Stimulated activated CD8-positive, alpha-beta memory T cell treated with anti-CD3 and anti-CD28 coated beads, Interleukin-4, amount 100 ng/mL, for 24 hours (primary cell): ENCODE measurements around the gene SLC22A4.

Experiments used
- DNase-seq: peaks from one replicate; pipeline ENCODE4 v3.0.0-alpha.2; 2020; ENCODE audit warnings: low read depth

Gene SLC22A4

GRCh38 chr5:132293992-132294727 lies at the start of gene SLC22A4:
SLC22A4 (plus strand) TSS chr5:132294394; CDS start chr5:132294617, 223 bp downstream.
- peak; percentile 80 for DNase-seq

GRCh38 chr5:132245593-132245992 lies 48.6 kb upstream of the SLC22A4 start:
- no peak for DNase-seq

- DNase-seq = no peak
Measured at GRCh38 chr5:132246806-132247205, 47.4 kb upstream of the SLC22A4 start.

- no peak for DNase-seq
Measured at GRCh38 chr5:132250547-132250946, 43.6 kb upstream of the SLC22A4 start.

- no peak for DNase-seq
Measured at GRCh38 chr5:132251220-132251725, 42.9 kb upstream of the SLC22A4 start.

GRCh38 chr5:132253008-132253441 lies 41.2 kb upstream of the SLC22A4 start:
- DNase-seq = no peak

- no peak for DNase-seq
Measured at GRCh38 chr5:132253452-132254320, 40.5 kb upstream of the SLC22A4 start.

GRCh38 chr5:132254321-132254977 lies 39.7 kb upstream of the SLC22A4 start:
- DNase-seq = no peak

GRCh38 chr5:132256086-132256782 lies 38.0 kb upstream of the SLC22A4 start:
- no peak for DNase-seq

GRCh38 chr5:132256783-132257130 lies 37.4 kb upstream of the SLC22A4 start:
- DNase-seq = no peak

- DNase-seq = no peak
Measured at GRCh38 chr5:132257131-132258101, 36.8 kb upstream of the SLC22A4 start, which contains the start of gene PDLIM4. PDLIM4 (plus strand) TSS chr5:132257696; CDS start chr5:132257735, 39 bp downstream.

- DNase-seq = no peak
Measured at GRCh38 chr5:132258102-132259068, 35.8 kb upstream of the SLC22A4 start.

GRCh38 chr5:132259069-132259851 lies 34.9 kb upstream of the SLC22A4 start:
- no peak for DNase-seq

GRCh38 chr5:132260051-132260450 lies 34.1 kb upstream of the SLC22A4 start:
- no peak for DNase-seq

GRCh38 chr5:132260714-132261551 lies 33.3 kb upstream of the SLC22A4 start:
- DNase-seq = peak; percentile 53

- DNase-seq = no peak
Measured at GRCh38 chr5:132261881-132262845, 32.0 kb upstream of the SLC22A4 start.
